ENCODE measurements around the gene STUB1. TPM values are rescaled to one million over a fixed set of nuclear protein-coding genes. Genes with fewer than 3 reads are reported as not detected.

The STUB1 gene
- total and polyA plus RNA-seq, 2 donors (not counting 3 experiments of a cell fraction or from before 2014, with no cell fraction given) = 107 to 147 TPM

DNA sequence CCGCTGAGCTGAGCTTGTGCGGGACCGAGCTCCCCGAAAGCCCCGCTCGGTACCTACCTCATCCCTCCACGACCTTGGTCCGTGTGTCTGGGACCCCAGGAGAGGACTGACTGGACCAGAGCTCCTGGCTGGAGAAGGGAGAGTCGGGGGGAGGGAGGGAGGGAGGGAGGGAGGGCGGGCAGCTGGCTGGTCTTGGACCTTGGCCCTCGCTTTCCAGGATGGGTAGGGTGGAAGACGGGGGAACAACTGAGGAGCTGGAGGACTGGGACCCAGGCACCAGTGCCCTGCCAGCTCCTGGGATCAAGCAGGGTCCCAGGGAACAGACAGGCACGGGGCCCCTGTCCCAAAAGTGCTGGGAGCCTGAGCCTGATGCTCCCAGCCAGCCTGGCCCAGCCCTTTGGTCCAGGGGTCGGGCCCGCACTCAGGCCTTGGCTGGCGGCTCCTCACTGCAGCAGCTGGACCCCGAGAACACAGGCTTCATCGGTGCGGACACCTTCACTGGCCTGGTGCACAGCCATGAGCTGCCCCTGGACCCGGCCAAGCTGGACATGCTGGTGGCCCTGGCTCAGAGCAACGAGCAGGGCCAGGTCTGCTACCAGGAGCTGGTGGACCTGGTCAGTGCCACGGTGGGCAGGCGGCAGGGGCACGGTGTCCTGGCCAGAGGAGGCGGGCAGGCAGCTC, 4.2 kb upstream of the STUB1 start:
- Histone ChIP-seq H3K36me3 (ENCODE audit: control insufficient read depth in 2 of 2, extremely low read depth in 1 of 2, insufficient read depth in 2 of 2, low read length in 2 of 2) (peaks cover 4 to 23% of the 10 kb centered on the region in 2 experiments), H3K27me3 (ENCODE audit: control insufficient read depth in 2 of 2, insufficient read depth in 2 of 2, low read length in 2 of 2) (no peaks in the 10 kb centered on the region), H4K20me1 (replicated peaks; ENCODE audit: control insufficient read depth, extremely low read depth, insufficient read depth, low read length) (no peaks in the 10 kb centered on the region), H3K79me2 (ENCODE audit: control insufficient read depth, insufficient read depth, low read length) (peaks cover 6% of the 10 kb centered on the region), H3K9ac (replicated peaks; ENCODE audit: extremely low read depth, insufficient read depth, low read length) (no peak overlapping the region), H3K4me1 (ENCODE audit: control insufficient read depth, extremely low read depth, insufficient read depth, low read length) (peaks cover 3% of the 10 kb centered on the region), H2AFZ (ENCODE audit: low read depth, low read length) (peak overlapping the region; percentile 30), H3K9me3 (replicated peaks; ENCODE audit: control insufficient read depth, insufficient read depth, low read length) (no peaks in the 10 kb centered on the region), H3K4me3 (replicated peaks in 1 of 3; ENCODE audit: insufficient read depth in 1 of 3, low read depth in 1 of 3, low read length in 3 of 3) (peak overlapping the region in 1 of 3 experiments; percentile 28), H3K27ac (ENCODE audit: insufficient read depth, low read depth, low read length) (no peak overlapping the region), H3K9me1 (replicated peaks; ENCODE audit: control insufficient read depth, extremely low read depth, insufficient read depth, low read length) (no peaks in the 10 kb centered on the region), H3K4me2 (ENCODE audit: insufficient read depth, low read length) (peak overlapping the region; percentile 43)
- ChIA-PET CTCF (interaction anchor here (0.9 to 1.5 kb wide), 5 partner anchors 8 to 97 kb away, joined by 3 to 6 read pairs (median 3); partner anchors contain the start of genes METTL26 and RHOT2), POLR2A (no interaction called here)
- no peak for TF ChIP-seq EZH2 (IDR thresholded peaks at IDR 0.05; ENCODE audit: borderline replicate concordance, low read depth, low read length, severe bottlenecking)
- TF ChIP-seq CTCF (IDR thresholded peaks at IDR 0.05; ENCODE audit: extremely low read depth in 1 of 2, insufficient read depth in 1 of 2, low read depth in 1 of 2, low read length in 2 of 2) = no peak
- TF ChIP-seq, protein P1, sequence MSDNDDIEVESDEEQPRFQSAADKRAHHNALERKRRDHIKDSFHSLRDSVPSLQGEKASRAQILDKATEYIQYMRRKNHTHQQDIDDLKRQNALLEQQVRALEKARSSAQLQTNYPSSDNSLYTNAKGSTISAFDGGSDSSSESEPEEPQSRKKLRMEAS (IDR thresholded peaks at IDR 0.05; ENCODE audit: insufficient read depth, insufficient read length) = no peak
- no peak for DNase-seq (ENCODE audit: low read depth, low spot score)
- FAIRE-seq = no peak
- intact Hi-C loops (cut with micrococcal nuclease) = no loop called here
- BruUV-seq (replicated peaks) = no TSS peak
- dilution Hi-C loops (cut with MboI; ENCODE audit: extremely low pct_ligation_motif_present, low sequenced_read_pairs) = no loop called here

DNA sequence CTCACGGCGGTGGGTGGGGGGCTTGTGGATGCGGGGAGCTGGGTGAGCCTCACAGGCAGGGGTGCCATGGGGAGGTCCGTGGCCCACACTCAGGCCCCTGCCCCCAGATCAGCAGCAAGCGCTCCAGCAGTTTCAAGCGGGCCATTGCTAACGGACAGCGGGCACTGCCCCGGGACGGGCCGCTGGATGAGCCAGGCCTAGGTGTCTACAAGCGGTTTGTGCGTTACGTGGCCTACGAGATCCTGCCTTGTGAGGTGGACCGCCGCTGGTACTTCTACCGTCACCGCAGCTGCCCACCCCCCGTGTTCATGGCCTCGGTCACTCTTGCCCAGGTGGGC, 3.7 kb upstream of the STUB1 start:
- TF ChIP-seq MYC (IDR thresholded peaks at IDR 0.05; ENCODE audit: low read depth, low read length) (no peak), GATA2 (IDR thresholded peaks at IDR 0.05; ENCODE audit: insufficient read depth, insufficient read length, low read depth, low read length) (no peak), CTCF (IDR thresholded peaks at IDR 0.05; ENCODE audit: extremely low read depth in 1 of 2, insufficient read depth in 1 of 2, low read depth in 1 of 2, low read length in 2 of 2) (no peak), POLR2A (IDR thresholded peaks at IDR 0.05; ENCODE audit: low read depth, low read length) (no peak), POLR2AphosphoS5 (IDR thresholded peaks at IDR 0.05; ENCODE audit: insufficient read depth, low read depth, low read length) (no peak), FOS (IDR thresholded peaks at IDR 0.05; ENCODE audit: borderline replicate concordance, insufficient read depth, low read length) (no peak)
- TF ChIP-seq, protein P1 (IDR thresholded peaks at IDR 0.05; ENCODE audit: insufficient read depth, insufficient read length) = no peak
- Histone ChIP-seq H3K36me3 (ENCODE audit: control insufficient read depth in 2 of 2, extremely low read depth in 1 of 2, insufficient read depth in 2 of 2, low read length in 2 of 2) (peaks cover 3 to 17% of the 10 kb centered on the region in 2 experiments), H3K4me1 (ENCODE audit: control insufficient read depth, extremely low read depth, insufficient read depth, low read length) (peaks cover 8% of the 10 kb centered on the region), H3K9me3 (replicated peaks; ENCODE audit: control insufficient read depth, insufficient read depth, low read length) (no peaks in the 10 kb centered on the region), H2AFZ (ENCODE audit: low read depth, low read length) (no peak overlapping the region), H3K9ac (replicated peaks; ENCODE audit: extremely low read depth, insufficient read depth, low read length) (no peak overlapping the region), H3K27me3 (ENCODE audit: control insufficient read depth in 2 of 2, insufficient read depth in 2 of 2, low read length in 2 of 2) (no peaks in the 10 kb centered on the region), H3K79me2 (ENCODE audit: control insufficient read depth, insufficient read depth, low read length) (peaks cover 10% of the 10 kb centered on the region), H3K4me2 (ENCODE audit: insufficient read depth, low read length) (no peak overlapping the region), H4K20me1 (replicated peaks; ENCODE audit: control insufficient read depth, extremely low read depth, insufficient read depth, low read length) (no peaks in the 10 kb centered on the region), H3K4me3 (replicated peaks in 1 of 3; ENCODE audit: insufficient read depth in 1 of 3, low read depth in 1 of 3, low read length in 3 of 3) (no peak overlapping the region), H3K27ac (ENCODE audit: insufficient read depth, low read depth, low read length) (no peak overlapping the region), H3K9me1 (replicated peaks; ENCODE audit: control insufficient read depth, extremely low read depth, insufficient read depth, low read length) (no peaks in the 10 kb centered on the region)
- POLR2A ChIA-PET = no interaction called here
- dilution Hi-C loops (cut with MboI; ENCODE audit: extremely low pct_ligation_motif_present, low sequenced_read_pairs) = no loop called here
- intact Hi-C loops (cut with micrococcal nuclease) = no loop called here
- DNase-seq (ENCODE audit: low read depth, low spot score) (no peak), FAIRE-seq (no peak)
- BruUV-seq (replicated peaks) = no TSS peak
- CTCF ChIA-PET = interaction anchor here (0.9 to 1.5 kb wide), 4 partner anchors 9 to 97 kb away, joined by 3 to 6 read pairs (median 3); partner anchors contain the start of genes METTL26 and RHOT2

Data from endothelial cell of umbilical vein (primary cell).